Measurements from ENCODE around the gene CFAP74. TPM values are rescaled to one million over a fixed set of nuclear protein-coding genes. Genes with fewer than 3 reads are reported as not detected.

The CFAP74 gene
- total and polyA plus RNA-seq, 2 of the 13 experiments (the other 11 are each of a cell fraction or from before 2014, with no cell fraction given), result 0.27 to 0.62 TPM

- TF ChIP-seq CBX2 (IDR thresholded peaks at IDR 0.05; ENCODE audit: low read depth, low read length), result no peak
- TF ChIP-seq CBX2 (CRISPR knock-in tag; IDR thresholded peaks at IDR 0.05; ENCODE audit: low read depth), result no peak
- TF ChIP-seq IRF9 (CRISPR knock-in tag; IDR thresholded peaks at IDR 0.05; ENCODE audit: borderline replicate concordance), result no peak
- TF ChIP-seq ZBTB7A (CRISPR knock-in tag; IDR thresholded peaks at IDR 0.05), result no peak
- no peak for TF ChIP-seq ZNF569 (CRISPR knock-in tag; IDR thresholded peaks at IDR 0.05; ENCODE audit: borderline replicate concordance)
- no peak for TF ChIP-seq E2F5 (CRISPR knock-in tag; conservative IDR thresholded peaks at IDR 0.05)
- TF ChIP-seq NR2F2 (IDR thresholded peaks at IDR 0.05; ENCODE audit: borderline replicate concordance, low read depth), result no peak
- TF ChIP-seq ZNF773 (CRISPR knock-in tag; IDR thresholded peaks at IDR 0.05; ENCODE audit: borderline replicate concordance), result no peak
- no peak for TF ChIP-seq RNF2 (conservative IDR thresholded peaks at IDR 0.05; ENCODE audit: low read depth)
- TF ChIP-seq PITX1 (CRISPR knock-in tag; IDR thresholded peaks at IDR 0.05), result no peak; the same call in 1 of the 2 replicates
- TF ChIP-seq MEF2D (CRISPR knock-in tag; IDR thresholded peaks at IDR 0.05), result no peak
- TF ChIP-seq PRDM15 (CRISPR knock-in tag; IDR thresholded peaks at IDR 0.05), result peak; percentile 52; the same call in 1 of the 2 replicates
- no peak for TF ChIP-seq ZNF816 (CRISPR knock-in tag; IDR thresholded peaks at IDR 0.05; ENCODE audit: borderline replicate concordance)
- no peak for TF ChIP-seq SRF (IDR thresholded peaks at IDR 0.05; ENCODE audit: low read depth, low read length)
- TF ChIP-seq ZFP36L1 (CRISPR knock-in tag; IDR thresholded peaks at IDR 0.05), result no peak
- no peak for TF ChIP-seq MTA3 (CRISPR knock-in tag; IDR thresholded peaks at IDR 0.05)
- TF ChIP-seq JDP2 (CRISPR knock-in tag; IDR thresholded peaks at IDR 0.05; ENCODE audit: borderline replicate concordance), result no peak
- TF ChIP-seq, protein P1, sequence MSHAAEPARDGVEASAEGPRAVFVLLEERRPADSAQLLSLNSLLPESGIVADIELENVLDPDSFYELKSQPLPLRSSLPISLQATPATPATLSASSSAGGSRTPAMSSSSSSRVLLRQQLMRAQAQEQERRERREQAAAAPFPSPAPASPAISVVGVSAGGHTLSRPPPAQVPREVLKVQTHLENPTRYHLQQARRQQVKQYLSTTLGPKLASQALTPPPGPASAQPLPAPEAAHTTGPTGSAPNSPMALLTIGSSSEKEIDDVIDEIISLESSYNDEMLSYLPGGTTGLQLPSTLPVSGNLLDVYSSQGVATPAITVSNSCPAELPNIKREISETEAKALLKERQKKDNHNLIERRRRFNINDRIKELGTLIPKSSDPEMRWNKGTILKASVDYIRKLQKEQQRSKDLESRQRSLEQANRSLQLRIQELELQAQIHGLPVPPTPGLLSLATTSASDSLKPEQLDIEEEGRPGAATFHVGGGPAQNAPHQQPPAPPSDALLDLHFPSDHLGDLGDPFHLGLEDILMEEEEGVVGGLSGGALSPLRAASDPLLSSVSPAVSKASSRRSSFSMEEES (CRISPR knock-in tag; IDR thresholded peaks at IDR 0.05), result 0 out of 2 replicates have a peak, but pooled peaks have one; percentile 13
- TF ChIP-seq NR2C2 (CRISPR knock-in tag; IDR thresholded peaks at IDR 0.05; ENCODE audit: borderline replicate concordance), result peak; percentile 32; the same call in 1 of the 2 replicates
These were observed 109.1 kb downstream of the CFAP74 start (continued) for GRCh38 chr1:1894354-1895059.

Measured in HepG2 (cell line).